Measurements from ENCODE around the gene DHX40.

The DHX40 gene

DNA sequence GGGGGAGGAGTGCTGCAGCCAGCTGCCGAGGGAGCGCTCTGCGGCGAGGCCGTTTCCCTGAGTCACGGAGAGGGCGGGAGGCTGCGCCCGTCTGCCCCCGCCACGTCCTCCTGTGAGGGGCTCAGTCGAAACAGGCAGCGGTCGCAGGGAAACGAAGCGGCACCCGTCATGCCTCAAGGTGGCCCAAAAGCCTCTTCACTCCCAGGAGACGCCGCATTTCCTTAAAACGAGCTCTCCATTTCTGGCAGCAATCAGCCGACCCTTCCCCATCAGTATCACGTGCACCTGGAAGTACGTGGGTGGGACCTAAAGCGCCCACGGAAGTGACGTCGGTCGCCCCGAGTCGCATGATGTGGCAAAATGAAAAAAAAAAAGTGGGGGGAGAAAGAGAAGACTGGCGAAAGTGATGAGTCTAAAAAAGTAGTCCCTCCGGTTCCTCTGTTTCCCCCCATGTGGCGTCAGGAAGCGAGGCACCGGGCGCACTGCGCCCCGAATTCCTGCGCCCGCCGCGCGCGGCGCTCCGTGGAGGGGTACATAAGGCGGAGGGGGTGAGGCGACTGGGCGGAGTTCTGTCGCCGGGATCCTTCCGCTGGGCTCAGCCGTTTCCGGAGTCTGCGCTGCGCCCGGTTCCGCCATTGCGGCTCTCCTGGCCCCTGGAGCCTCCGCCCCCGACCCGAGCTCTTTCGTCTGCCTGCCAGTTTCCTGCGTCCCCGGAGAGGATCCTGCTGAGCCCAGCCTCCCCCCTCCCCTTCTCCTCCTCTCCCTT, 54.1 kb downstream of the DHX40 start, which contains the start of gene CLTC:
CLTC (plus strand) TSS at position 598 of the 766 bp plus-strand sequence. CDS start 237 bp downstream, outside the sequence.
- Histone ChIP-seq H3K9ac (ENCODE audit: low read length) (peak within 1 kb of the TSS; percentile 100), H2AFZ (ENCODE audit: low read depth, low read length, severe bottlenecking) (peak within 1 kb of the TSS; percentile 80), H3K9me3 (ENCODE audit: insufficient read depth, low read length) (no peaks in the 10 kb centered on the region), H4K20me1 (ENCODE audit: low read depth, low read length) (peaks cover 32% of the 10 kb centered on the region), H3K4me3 (ENCODE audit: insufficient read depth, low read length, poor library complexity, severe bottlenecking) (peak within 1 kb of the TSS; percentile 100), H3K9me2 (replicated peaks; ENCODE audit: insufficient read depth, low read length) (no peaks in the 10 kb centered on the region), H3F3A (ENCODE audit: insufficient read depth) (peaks cover 29% of the 10 kb centered on the region), H3K27me3 (ENCODE audit: low read length) (no peaks in the 10 kb centered on the region), H3K4me2 (ENCODE audit: low read depth, low read length, poor library complexity, severe bottlenecking) (peak within 1 kb of the TSS; percentile 96), H3K36me3 (ENCODE audit: low read length) (peaks cover 7% of the 10 kb centered on the region), H3K27ac (ENCODE audit: low read depth, low read length) (peak within 1 kb of the TSS; percentile 89), H3K79me2 (ENCODE audit: insufficient read depth, low read length) (peaks cover 57% of the 10 kb centered on the region)
- TF ChIP-seq, protein P1, sequence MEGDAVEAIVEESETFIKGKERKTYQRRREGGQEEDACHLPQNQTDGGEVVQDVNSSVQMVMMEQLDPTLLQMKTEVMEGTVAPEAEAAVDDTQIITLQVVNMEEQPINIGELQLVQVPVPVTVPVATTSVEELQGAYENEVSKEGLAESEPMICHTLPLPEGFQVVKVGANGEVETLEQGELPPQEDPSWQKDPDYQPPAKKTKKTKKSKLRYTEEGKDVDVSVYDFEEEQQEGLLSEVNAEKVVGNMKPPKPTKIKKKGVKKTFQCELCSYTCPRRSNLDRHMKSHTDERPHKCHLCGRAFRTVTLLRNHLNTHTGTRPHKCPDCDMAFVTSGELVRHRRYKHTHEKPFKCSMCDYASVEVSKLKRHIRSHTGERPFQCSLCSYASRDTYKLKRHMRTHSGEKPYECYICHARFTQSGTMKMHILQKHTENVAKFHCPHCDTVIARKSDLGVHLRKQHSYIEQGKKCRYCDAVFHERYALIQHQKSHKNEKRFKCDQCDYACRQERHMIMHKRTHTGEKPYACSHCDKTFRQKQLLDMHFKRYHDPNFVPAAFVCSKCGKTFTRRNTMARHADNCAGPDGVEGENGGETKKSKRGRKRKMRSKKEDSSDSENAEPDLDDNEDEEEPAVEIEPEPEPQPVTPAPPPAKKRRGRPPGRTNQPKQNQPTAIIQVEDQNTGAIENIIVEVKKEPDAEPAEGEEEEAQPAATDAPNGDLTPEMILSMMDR (IDR thresholded peaks at IDR 0.05; ENCODE audit: insufficient read depth, low read length, poor library complexity, severe bottlenecking): no peak
- TF ChIP-seq EZH2phosphoT487 (conservative IDR thresholded peaks at IDR 0.05; ENCODE audit: low read length): no peak

DNA sequence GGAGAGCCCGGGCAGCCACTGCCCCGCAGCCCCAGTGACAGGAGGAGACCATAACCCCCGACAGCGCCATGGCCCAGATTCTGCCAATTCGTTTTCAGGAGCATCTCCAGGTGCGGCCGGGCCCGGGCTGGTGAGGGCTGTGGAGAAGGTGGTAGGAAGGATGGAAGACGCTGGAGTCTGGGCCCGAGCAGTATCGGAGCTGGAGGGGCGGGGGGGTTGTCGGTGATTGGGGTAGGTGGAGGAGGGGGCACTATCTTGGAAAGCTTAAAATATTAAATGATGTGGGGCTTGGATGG, 54.6 kb downstream of the DHX40 start:
- Histone ChIP-seq H3K79me2 (ENCODE audit: insufficient read depth, low read length) (peaks cover 62% of the 10 kb centered on the region), H2AFZ (ENCODE audit: low read depth, low read length, severe bottlenecking) (peak overlapping the region; percentile 80), H3F3A (ENCODE audit: insufficient read depth) (peaks cover 29% of the 10 kb centered on the region)

DNA sequence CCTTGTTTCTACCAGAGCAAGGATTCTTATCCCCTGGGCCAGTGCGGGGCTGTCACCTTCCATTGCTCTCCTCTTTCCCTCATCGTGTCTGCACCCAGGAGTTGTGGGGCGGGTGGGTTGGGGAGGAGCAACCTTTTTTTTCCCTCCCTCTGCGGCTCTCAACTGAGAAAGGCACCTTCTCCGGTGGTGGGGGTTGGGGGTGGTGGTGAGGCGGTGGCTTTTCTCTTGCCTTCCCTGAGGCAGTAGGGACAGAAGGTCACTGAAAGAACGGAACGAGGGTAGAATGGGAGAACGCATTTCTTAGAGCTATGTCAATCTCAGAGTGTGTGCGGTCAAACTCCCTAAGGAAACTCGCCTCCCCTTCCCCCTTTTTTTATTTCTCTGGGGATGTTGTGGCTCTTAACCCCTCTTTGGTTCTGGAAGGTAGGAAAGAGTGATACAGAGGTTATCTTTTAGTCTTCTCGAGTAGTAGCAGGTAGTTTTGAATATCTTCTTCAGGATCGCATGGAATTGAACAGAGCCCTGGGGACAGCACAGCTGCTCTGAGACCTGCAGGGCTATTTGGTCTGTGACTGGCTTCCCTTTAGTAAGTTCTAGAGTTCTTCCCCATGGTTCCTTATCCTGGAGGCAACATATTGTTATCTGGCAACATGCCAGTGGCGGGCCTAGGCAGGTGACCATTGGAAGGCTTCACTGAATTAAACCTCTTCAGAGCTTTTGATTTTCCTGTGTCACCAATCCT, 55.3 kb downstream of the DHX40 start:
- peaks cover 29% of the 10 kb centered on the region for H3F3A ChIP-seq (ENCODE audit: insufficient read depth)
- peak overlapping the region; percentile 96 for H3K4me2 ChIP-seq (ENCODE audit: low read depth, low read length, poor library complexity, severe bottlenecking)
- peaks cover 11% of the 10 kb centered on the region for H3K36me3 ChIP-seq (ENCODE audit: low read length)
- no peak overlapping the region for H2AFZ ChIP-seq (ENCODE audit: low read depth, low read length, severe bottlenecking)
- H3K9me3 ChIP-seq (ENCODE audit: insufficient read depth, low read length): no peaks in the 10 kb centered on the region
- H3K9ac ChIP-seq (ENCODE audit: low read length): peak overlapping the region; percentile 100
- H3K4me3 ChIP-seq (ENCODE audit: insufficient read depth, low read length, poor library complexity, severe bottlenecking): peak overlapping the region; percentile 100
- H4K20me1 ChIP-seq (ENCODE audit: low read depth, low read length): peaks cover 37% of the 10 kb centered on the region
- H3K27me3 ChIP-seq (ENCODE audit: low read length): no peaks in the 10 kb centered on the region
- peaks cover 69% of the 10 kb centered on the region for H3K79me2 ChIP-seq (ENCODE audit: insufficient read depth, low read length)
- no peaks in the 10 kb centered on the region for H3K9me2 ChIP-seq (replicated peaks; ENCODE audit: insufficient read depth, low read length)
- peak overlapping the region; percentile 89 for H3K27ac ChIP-seq (ENCODE audit: low read depth, low read length)
- no peak for TF ChIP-seq EZH2phosphoT487 (conservative IDR thresholded peaks at IDR 0.05; ENCODE audit: low read length)
- TF ChIP-seq, protein P1 (IDR thresholded peaks at IDR 0.05; ENCODE audit: insufficient read depth, low read length, poor library complexity, severe bottlenecking): no peak

More for the DNA sequence above, 54.6 kb downstream of the DHX40 start:
- Histone ChIP-seq H4K20me1 (ENCODE audit: low read depth, low read length) (peaks cover 32% of the 10 kb centered on the region), H3K9me2 (replicated peaks; ENCODE audit: insufficient read depth, low read length) (no peaks in the 10 kb centered on the region), H3K36me3 (ENCODE audit: low read length) (peaks cover 7% of the 10 kb centered on the region), H3K4me2 (ENCODE audit: low read depth, low read length, poor library complexity, severe bottlenecking) (peak overlapping the region; percentile 96), H3K9ac (ENCODE audit: low read length) (peak overlapping the region; percentile 100), H3K27me3 (ENCODE audit: low read length) (no peaks in the 10 kb centered on the region), H3K9me3 (ENCODE audit: insufficient read depth, low read length) (no peaks in the 10 kb centered on the region), H3K4me3 (ENCODE audit: insufficient read depth, low read length, poor library complexity, severe bottlenecking) (peak overlapping the region; percentile 100), H3K27ac (ENCODE audit: low read depth, low read length) (peak overlapping the region; percentile 89)
- TF ChIP-seq, protein P1 (IDR thresholded peaks at IDR 0.05; ENCODE audit: insufficient read depth, low read length, poor library complexity, severe bottlenecking): no peak
- no peak for TF ChIP-seq EZH2phosphoT487 (conservative IDR thresholded peaks at IDR 0.05; ENCODE audit: low read length)

Measured in SU-DHL-6 (cell line).